GM19328 (cell line): Measurements from ENCODE around the gene VGF.

Experiments
- ATAC-seq: cut with Tn5 transposase; IDR thresholded peaks from one replicate; pipeline ENCODE4 v1.9.1; 2021; ENCODE audit warnings: mild to moderate bottlenecking, moderate library complexity; ENCODE audit not compliant: unreplicated experiment

Gene VGF

DNA sequence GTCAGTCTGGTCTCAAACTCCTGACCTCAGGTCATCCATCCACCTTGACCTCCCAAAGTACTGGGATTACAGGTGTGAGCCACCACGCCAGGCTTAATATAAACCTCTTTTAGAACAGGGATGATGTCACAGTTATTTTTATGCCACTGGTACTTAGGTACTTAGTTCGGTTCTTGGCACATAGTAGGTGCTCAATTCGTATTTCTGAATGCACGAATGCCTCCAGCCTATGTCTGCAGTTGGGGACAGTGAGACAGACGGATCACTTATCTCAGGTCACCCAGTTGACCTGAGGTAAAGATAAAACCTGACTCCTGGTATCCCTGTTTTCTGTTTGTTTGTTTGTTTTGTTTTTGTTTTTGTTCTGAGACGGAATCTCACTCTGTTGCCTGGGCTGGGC is 20.8 kb upstream of the VGF start:
- no peak for ATAC-seq

DNA sequence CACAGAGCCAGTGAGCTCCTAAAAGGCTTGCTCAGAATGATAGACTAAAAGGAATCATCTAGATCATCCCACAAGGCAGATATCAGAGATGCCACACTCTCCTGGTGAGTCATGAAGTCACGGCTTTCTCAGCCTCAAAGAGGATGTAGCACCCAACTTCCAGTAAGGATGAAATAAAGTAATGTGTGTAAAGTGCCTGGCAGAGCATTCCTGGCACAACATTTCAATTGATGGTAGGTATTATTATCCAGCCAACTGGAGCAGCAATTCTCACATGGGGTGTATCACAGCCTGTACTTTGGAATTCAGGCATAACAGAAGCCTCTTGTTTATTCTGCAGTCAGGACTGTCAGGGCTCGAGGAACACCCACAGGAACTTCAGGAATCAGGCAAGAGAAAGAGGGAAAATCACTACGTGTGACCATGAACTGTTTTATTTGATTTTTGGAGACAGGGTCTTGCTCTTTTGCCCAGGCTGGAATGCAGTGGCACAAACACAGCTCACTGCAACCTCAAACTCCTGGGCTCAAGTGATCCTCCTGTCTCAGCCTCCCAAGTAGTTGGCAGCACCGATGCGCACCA is 20.0 kb upstream of the VGF start:
- no peak for ATAC-seq

DNA sequence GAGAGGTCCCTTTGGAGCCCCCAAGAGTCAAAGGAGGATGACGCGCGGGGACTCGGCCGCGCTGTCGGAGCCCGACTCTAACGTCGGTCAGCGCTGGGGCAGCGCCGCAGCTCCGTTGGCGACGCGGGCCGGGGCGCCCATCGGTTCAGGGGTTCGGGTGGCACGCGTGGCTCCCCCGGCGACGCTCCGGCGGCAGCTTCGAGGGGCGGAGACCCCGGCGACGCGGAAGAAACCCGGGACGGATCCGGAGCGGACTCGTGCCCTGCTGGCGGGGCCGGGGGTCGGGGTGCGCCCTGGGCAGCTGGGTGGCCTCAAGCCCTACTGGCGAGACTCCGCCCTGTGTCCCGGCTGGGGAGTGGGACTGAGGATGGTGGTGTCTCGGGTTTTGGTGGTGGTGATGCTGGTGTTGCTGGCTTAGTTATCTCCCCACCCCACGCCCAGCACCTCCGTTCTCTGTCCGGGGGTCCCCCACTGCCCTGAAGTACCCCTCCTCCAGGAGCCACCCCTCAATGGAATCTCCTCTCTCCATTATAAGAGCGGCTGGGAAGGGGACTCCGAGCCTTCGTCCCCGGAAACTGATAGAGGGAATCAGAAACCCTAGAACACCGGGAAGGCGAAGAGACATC is 14.9 kb upstream of the VGF start, which contains the start of gene NAT16:
Gene NAT16 (minus strand): TSS at position 164 of the 626 bp plus-strand sequence. CDS start 5,486 bp downstream, outside the sequence.
- no peak for ATAC-seq

DNA sequence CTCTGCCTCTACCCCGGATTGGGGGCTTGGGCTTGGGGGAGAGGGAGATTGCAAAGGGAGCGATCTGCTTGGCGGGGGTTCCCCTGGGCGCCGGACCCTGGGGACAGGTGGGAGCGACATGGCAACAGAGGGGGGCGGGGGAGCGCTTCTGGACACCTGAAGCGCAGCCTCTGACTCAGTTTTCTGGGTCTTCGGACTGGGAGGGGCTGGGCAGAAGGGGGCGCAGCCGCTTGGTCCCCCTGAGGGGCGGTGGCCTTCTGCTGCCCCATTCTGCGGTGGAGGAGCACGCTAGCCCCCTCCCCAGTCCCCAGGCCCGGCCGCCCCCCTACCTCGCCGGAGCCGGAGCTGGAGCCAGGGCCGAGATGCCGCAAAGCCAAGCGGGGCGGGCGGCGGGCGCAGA is 14.3 kb upstream of the VGF start:
- ATAC-seq = no peak

DNA sequence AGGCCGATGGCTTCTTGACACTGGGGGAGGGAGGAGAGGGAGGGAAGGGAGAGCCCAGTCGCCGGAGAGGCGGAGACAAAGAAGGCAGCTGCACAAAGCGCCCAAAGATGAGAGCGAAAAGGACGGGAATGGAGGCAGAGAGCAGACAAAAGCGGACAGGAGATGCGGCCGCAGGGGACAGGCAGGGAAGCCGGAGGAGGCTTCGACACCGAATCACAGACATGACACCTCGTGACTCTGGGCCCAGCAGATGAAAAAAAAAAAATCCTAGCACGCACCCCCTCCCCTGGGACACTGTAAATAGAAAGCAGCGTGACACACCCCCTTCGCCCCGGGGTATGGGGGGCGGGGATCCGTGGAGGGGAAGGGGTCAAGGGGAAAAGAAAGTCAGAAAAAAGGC is 13.7 kb upstream of the VGF start:
- ATAC-seq = no peak

DNA sequence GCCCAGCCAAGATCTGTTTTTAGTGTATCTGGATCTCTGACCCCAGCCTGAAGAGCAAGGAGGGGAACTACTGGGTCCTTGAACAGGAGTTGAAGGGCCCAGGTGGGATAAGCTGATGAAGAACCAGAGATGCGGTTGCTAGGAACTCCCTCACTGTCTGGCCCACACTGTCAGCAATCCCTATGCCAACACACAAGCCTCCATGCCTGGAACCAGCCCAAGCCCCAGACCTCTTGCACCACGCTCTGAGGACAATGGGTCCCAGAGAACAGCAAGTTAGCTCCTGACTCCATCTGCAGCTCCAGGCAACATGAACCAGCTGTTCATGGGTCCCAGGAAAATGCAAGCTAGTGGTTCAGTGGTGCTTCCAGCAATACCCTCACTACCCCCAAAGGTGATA is 12.3 kb upstream of the VGF start:
- ATAC-seq = no peak

DNA sequence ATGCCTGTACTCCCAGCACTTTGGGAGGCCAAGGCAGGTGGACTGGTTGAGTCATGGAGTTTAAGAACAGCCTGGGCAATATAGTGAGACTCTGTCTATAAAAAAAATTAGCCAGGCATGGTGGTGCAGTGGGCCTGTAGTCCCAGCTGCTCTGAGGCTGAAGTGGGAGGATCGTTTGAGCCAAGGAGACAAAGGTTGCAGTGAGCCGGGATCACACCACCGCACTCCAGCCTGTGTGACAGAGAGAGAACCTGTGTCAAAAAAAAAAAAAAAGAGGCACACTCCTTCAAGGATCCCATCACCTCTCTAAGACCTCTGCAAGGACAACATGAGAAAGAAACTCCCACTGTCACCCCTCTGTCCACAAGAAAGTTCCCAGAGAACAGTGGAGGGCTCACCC is 10.3 kb upstream of the VGF start:
- ATAC-seq = no peak

DNA sequence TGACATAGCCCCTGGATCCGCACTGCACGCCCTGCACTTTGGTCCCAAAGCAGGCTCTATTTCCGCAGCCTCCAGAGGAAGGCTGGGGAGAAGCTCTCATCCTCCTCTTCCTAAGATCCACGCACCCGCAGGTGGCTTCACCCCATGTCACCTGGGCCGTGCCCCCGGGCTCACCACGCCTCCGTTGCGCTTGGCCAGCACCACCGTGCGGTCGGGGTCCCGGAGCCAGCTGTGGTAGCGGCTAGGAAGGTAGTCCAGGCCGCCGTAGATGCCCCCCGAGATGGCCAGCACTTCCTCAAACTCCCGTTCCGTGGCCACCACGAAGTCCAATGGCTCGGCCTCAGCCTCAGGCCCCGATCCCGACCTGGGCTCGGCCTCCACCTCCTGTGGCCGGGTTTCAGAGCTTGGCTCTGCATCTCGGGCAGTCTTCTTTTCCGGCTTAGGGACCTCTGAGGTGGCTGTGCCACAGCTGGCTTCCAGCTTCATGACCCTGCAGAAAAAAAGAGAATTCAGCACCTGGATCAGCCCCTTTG is 9.0 kb upstream of the VGF start:
- ATAC-seq = no peak

DNA sequence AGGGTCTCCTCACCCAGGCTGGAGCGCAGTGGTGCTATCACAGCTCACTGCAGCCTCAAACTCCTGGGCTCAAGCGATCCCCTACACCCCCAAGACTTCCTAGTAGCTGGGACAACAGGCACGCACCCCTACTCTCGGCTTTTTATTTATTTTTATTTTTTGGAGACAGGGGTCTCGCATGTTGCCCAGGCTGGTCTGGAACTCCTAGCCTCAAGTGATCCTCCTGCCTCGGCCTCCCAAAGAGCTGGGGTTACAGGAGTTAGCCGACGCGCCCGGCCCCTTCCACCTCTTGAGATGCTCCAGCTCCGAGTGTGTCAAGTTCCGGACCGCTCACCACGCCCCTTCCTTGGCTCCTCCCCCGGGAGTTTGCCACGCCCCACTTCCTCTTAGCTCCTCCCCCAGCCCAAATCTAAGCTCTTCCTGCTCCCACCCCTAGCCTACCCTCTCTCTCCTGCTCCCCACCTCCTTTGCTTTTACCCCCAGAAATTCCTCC is 8.4 kb upstream of the VGF start:
- ATAC-seq = no peak

DNA sequence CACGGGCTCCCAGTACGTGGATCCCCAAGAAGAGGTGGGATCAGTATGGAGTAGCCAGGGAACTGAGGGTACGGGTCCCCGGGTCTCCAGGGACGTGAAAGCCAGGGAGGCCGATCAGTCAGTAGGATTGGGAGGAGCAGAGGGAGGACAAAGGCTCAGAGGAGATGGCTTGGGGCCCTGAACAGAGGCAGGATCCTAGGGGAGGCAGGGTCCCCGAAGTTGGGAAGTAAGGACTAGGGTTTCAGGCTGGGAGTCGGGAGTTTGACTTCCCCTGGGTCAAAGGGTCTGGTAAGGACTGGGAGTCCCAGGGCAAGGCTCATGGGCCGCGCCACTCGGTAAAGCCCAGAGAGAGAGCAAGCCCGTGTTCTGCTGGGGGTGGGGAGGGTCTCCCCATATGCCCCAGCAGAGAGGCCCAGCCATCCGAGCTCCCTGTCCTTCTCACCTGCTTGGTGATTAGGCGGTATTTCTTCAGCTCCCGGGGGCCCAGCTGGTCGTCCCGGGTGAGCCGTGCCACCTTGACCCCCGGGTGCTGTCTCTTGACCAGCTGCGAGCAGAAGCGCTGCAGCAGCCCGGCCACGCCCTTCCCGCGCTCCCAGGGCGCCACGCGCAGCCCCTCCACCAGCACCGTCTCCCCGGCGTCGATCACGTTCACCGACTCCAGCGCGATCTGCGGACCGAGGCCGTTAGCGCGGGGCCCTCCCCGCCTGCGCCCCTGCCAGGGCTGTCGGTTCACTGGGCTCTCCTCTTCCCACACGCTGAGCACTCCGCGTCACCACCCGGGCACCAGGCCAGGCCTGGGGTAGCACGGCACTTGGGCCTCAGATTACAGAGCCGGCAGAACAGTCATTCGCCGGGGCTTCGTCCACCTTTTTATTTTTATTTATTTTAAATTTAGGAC is 7.7 kb upstream of the VGF start:
- no peak for ATAC-seq

DNA sequence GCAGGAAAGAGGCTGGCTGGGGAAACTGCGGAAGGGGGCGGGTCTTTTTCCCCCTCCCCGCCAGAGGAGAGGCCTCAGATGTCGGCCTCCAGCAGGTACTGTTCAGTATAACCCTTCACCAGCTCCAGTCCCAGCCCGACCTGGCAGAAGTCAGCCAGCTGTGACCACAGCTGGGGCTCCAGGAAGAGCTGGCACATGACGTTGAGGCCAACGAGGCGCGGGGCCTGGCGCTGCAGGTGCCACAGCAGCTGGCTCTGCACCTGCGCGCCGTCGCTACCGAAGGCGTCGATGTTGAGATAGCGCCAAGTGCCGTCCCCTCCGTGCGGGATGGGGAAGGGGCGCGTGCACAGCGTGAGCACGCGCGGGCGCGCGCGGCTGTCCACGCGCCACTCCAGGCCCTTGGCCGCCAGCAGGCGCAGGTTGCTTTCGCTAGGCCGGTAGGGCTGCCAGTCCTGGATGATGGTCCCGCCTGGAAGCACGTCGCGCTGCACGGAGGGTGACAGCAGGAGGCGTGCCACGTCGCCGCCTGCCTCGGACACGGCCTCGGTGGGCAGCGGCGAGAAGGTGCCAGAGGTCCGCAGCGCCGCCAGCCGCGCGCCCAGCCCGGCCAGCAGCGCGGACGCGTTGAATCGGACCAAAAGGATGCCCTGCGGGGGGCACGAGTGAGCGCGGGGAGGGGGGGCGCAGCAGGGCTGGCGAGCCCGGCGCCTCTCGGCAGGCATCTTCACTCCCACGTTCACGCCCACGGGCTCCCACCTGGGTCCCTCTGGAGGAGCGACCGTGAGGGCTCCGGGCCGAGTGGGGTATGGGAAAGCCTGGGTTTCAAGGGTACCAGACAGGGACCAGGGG is 6.9 kb upstream of the VGF start:
- no peak for ATAC-seq

DNA sequence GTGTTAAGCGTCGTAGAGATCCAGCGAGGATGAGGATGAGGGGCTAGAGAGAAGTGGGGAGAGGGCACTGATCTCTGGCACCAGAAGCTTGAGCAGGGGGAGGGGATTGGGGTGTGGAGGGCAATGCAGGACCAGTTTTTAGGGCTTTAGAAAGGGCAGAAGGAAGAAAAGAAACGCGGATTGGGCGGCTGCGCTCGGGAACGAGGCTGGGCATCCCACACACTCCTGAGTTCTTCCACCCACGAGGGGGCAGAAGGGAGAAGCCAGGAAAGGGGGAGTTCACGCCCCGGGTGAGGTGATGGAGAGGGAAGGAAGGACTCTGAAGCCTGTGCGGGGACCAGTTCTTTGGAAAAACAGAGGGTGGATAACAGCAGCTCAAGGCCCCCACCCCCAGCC is 6.1 kb upstream of the VGF start:
- no peak for ATAC-seq

DNA sequence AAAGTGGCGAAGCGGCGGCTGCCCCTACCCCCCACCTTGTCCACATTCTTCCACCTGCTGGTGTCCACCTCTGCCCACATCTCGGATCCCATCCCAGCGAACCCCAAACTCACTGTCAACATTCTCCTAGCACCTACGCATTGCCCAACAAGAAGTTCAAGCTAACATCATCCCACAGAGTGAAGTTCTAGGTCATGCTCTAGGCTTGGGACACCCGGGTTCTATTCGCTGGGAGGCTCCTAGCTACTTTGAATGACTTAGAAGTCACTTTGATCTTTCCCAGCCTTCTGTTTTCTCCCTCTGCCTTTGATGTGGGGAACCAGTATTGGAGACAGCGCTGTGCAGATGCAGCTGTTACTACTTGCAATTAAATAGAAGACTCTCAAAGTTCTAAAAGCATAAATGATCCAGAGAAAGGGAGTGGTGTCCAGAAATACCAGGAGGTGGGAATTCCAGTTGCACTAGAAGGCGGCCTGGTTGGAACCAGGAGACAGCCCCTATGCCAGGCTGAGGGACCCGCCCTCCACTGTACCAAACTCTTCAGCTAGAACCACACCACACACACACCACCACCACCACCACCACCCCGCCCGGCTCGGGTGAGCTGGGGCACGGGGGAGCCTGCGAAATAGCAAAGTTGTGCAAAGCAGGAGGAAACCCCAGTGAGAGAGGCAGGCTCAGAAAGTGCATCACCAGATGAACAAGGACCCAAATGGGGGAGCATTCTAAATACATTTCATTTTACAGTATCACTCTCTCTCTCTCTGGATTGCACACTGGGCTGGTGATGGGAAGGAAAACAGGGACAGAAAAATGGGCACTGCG is 5.5 kb upstream of the VGF start:
- no peak for ATAC-seq

DNA sequence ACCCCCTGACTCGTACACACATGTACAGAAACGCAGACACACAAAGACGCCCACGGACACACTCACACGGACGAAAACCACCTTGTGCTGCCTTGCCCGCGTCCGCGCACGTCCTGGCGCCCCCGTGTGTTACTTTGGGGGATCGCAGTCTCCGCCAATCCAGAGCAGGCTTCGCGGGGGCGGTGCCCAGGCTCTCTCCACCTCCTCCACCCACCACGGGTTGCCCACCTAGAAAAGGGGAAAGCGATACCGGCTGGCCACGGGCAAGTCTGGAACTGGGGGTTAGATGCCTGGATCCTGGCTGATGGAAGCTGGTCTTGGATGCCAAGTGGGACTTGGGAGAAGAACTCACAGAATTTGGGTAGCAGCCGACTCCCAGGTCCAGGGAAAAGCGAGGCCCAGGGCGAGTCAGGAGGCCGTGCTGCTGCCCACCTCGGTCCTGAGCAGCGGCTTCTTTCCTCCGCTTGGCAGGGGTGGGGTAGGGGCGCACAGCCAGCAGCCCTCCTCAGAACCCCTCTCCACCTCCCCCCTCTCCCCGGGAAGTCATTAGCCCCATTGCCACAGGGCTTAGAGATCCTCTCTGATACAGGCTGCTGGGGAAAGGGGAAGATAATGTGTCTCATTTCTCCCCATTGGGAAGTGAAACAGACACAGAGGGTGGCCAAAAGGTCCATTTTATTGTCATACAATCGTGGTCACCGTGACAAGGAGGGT is 4.6 kb upstream of the VGF start:
- no peak for ATAC-seq

DNA sequence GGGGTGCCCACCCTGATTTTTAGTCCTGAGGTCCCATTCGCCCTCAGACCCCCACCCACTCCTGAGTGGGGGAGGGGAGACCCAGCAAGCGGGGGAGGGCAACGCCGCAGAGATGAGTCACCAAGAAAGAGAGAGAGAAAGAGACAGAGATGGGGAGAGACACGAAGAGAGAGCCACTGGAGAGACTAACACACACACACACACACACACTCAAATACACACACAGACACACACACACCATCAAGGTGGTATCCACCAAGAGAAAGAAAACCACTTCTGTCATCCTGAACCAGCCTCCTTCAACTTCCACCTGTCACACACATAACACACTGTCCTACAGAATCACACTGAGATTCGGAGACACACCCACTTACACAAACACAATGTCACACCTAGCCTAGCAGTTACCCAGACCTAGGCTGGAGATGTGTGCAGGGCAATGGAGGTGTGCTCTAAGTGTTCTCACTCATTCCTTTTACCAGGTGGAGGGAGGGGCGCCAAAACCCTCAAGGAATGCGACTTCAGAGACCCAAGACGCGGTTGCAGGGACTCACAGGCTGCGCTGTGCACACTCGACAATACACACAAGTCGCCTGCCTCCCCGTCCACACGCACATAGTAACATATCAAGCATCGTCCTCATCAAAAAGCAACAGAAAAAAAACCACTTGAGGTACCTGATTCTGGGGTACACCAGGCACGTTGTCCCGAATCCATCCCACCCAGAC is 3.9 kb upstream of the VGF start:
- no peak for ATAC-seq

DNA sequence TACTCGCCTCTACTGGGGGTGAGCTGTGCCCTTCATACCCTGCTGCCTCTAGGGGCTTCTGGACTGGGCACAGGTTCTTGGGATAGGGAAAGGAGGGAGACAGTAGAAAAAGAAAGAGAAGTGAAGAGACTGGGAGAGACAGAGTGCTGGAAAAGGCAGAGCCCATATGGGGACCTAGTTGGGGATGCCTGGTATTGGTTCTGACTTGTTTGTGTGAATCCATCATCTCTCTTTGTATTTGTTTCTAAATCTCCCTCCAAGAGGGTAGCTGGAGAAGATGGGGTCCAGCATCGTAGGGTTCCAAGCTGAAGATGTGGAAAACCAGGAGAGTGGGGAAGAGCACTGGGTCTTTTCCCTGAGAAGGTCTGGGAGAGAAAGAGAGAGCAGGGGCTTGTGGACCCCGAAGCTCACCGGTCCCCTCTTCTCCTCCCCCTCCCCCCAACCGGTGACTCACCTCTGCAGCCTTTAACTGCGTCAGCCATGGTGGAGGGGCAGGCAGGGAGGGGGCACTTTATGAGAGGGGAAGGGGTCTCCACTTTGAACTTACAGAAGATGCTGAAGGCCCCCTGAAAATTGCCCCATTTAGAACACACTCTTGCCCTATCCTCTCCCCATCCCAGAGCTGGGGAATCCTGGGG is 3.2 kb upstream of the VGF start:
- no peak for ATAC-seq

DNA sequence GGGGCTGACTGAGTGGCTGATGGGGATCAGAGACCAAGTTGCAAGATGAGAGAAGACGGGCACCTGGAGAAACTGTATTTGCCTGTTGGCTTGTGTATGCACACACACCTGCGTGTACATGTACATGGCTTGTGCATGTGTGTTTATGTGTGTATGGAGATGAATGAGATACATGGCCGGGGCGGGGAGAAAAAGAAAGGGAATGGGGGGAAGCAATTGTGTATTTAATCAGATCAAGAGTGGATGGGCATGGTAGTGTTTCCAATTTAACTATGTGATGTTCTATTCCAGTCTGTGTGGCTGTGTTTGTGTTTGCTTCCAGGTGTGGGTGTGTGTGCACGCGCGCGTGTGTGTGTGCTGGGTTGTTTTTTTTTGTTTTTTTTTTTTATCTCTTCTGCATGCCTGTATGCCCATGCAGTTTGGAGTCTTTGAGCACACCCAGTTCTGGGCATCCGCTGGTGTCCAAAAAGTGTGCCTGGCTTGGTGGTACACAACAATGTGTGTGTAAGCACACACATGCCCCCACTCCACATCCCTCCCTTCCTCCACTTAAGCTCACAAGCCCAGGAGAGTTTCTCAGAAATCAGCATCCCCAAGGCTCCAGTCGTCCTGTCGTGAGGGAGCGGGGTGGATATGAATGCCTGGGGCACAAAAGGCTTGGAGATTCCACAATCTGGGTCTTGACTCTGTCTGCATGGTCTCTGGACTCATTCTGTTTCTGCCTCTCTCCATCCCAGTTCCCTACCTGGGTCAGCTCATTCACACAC is 2.5 kb upstream of the VGF start:
- ATAC-seq = no peak
